Effector memory CD8-positive, alpha-beta T cell (primary cell): ENCODE data around the gene SLC25A40.
"Not testable (repeated sequence)": the region's sequence is repeated elsewhere in the genome, so short reads cannot be mapped to it uniquely, and the experiment has no call there.

ENCODE experiments used
- ATAC-seq: fragments of 150-1000 bp; cut with Tn5 transposase; replicated peaks from 2 replicates; pipeline ENCODE4 v1.10.0; 2021; ENCODE audit warnings: mild to moderate bottlenecking, moderate library complexity
- DNase-seq, 3 experiments: peaks; one replicate each; pipeline ENCODE4 v3.0.0; 2021
- H3K27ac Mint-ChIP-seq, 2 donors: one replicate each; pipeline ENCODE4 v1.8.0; 2022; ENCODE audit warnings: mild to moderate bottlenecking in 2 of 2, mixed read lengths in 2 of 2, moderate library complexity in 2 of 2
- H3K27me3 Mint-ChIP-seq, 2 donors: one replicate each; pipeline ENCODE4 v1.8.0; 2022; ENCODE audit warnings: mixed read lengths in 2 of 2
- H3K36me3 Mint-ChIP-seq: one replicate; pipeline ENCODE4 v1.8.0; 2022; ENCODE audit warnings: mild to moderate bottlenecking, moderate library complexity, mixed read lengths; ENCODE audit not compliant: insufficient read depth
- H3K4me1 Mint-ChIP-seq, 2 donors: one replicate each; pipeline ENCODE4 v1.8.0; 2022; ENCODE audit warnings: low read depth in 2 of 2, mixed read lengths in 2 of 2
- H3K4me3 Mint-ChIP-seq, 2 donors: one replicate each; pipeline ENCODE4 v1.8.0; 2022; ENCODE audit warnings: mild to moderate bottlenecking in 2 of 2, mixed read lengths in 2 of 2, moderate library complexity in 2 of 2
- H3K9me3 Mint-ChIP-seq, 2 donors: one replicate each; pipeline ENCODE4 v1.8.0; 2022; ENCODE audit warnings: mixed read lengths in 2 of 2

Gene SLC25A40

DNA sequence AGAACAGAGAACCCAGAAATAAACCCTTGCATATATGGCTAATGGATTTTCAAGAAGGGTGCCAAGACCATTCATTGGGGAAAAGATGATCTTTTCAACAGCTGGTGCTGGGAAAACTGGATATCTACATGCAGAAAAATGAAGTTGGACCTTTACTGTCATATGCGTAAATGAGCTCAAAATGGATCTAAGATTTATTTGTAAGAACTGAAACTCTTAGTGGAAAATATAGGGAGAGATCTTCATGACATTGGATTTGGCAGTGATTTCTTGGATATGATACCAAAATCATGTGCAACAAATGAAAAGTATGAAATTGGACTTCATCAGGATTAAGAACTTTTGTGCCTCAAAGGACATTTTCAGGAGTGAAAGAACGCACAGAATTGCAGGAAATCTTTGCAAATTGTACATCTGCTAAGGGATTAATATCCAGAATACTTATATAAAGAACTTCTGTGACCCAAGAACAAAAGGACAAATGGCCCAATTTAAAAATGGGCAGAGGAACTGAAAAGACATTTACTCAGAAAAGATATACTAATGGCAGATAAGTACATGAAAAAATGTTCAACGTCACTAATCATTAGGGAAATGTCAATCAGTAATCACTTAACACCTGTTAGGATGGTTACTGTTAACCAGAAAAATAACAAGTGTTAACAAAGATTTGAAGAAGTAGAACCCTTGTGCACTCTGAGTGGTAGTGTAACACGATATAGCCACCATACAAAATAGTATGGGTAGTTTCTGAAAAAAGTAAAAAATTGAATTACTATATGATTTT is 6.2 kb upstream of the SLC25A40 start:
- DNase-seq (no peak), ATAC-seq (no peak)
- H3K27me3 Mint-ChIP-seq: no peaks in the 10 kb centered on the region
- peaks cover 16% of the 10 kb centered on the region for H3K36me3 Mint-ChIP-seq
- no peak overlapping the region for H3K27ac Mint-ChIP-seq
- peaks cover 5 to 22% of the 10 kb centered on the region in 2 donors for H3K4me1 Mint-ChIP-seq
- H3K4me3 Mint-ChIP-seq: no peak overlapping the region
- H3K9me3 Mint-ChIP-seq: no peaks in the 10 kb centered on the region

DNA sequence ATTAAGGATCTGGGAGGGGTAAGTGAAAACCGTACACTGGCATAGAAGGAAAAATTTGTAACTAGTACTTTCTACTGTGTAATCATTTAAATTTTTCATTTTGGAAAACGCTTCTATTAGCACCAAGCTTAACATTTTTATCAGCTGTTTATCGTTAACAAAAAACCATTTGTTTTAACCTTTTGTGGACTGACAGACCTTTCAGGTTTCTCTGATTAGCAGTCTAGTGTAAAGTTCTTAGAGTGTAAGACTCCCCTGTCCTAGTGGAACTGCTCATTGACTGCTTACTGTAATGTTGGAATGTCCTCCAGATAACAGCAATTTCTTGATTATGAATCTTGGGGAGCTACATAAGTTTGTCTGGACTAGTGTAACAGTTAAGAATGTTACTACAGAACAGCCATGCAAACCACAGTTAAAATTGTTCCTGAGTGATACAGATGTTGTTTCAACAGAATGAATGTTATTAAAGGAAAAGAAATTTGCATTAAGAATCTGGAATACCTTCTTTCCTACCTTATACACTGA is 2.1 kb upstream of the SLC25A40 start:
- H3K9me3 Mint-ChIP-seq: no peaks in the 10 kb centered on the region
- peaks cover 20 to 33% of the 10 kb centered on the region in 2 donors for H3K4me1 Mint-ChIP-seq
- ATAC-seq (no peak), DNase-seq (no peak)
- no peaks in the 10 kb centered on the region for H3K27me3 Mint-ChIP-seq
- H3K36me3 Mint-ChIP-seq: peaks cover 16% of the 10 kb centered on the region
- peak overlapping the region in 1 of 2 donors; percentile 39 for H3K4me3 Mint-ChIP-seq
- H3K27ac Mint-ChIP-seq: no peak overlapping the region

DNA sequence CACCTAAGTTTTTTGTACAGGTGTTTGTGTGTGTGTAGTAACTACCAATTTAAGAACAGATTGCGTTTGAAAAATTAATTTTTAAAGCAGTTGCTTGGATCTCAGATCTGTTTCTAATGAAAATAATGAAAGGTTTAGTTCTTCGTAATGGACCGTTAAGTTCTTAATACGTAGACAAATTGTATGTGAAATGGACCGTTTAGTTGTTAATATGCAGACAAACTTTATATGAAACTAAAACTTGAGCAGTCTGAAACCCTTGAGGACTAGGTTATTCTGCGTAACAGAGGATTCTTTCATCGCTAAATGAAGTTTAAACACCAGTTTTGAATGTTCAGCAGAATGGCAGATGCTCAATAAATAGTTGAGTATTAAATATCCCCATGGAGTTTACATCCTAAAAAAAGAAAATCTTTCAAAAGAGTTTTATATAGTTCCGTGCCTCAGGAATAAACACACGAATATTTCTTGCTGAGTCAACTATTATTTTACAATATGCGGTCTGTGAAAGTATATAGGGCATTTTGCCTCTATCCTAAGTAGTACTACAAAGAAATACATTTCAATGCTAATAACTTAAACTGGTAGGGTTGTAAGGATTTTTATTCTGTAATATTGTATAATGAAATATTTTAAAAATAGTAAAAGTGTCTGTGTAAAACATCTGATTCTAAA is 1.3 kb upstream of the SLC25A40 start:
- ATAC-seq (no peak), DNase-seq (no peak)
- Mint-ChIP-seq H3K27ac (peak overlapping the region; percentile 99), H3K4me3 (peak overlapping the region; percentile 98 to 99), H3K9me3 (no peaks in the 10 kb centered on the region), H3K4me1 (peaks cover 22 to 33% of the 10 kb centered on the region in 2 donors), H3K36me3 (peaks cover 16% of the 10 kb centered on the region), H3K27me3 (no peaks in the 10 kb centered on the region)

DNA sequence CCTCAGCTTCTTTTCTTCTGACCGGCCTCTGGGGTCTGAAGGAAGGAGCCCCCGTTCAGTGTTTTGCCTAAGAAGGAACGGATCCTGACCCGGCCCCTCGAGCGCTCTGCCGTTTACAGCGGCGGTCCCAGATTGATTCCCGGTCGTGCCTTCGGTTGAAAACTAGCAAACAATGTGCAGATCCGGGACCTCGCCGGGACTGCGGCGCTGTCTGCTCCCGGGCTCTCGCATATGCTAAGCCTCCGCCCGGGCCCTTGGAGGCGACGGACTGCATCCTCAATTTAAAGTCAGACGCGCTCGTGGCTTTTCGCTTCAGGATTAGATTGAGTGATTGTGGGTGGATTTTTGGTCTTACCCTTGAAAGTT is 692 bp upstream of the SLC25A40 start:
- Mint-ChIP-seq H3K4me3 (peak overlapping the region; percentile 98 to 99), H3K4me1 (peaks cover 24 to 36% of the 10 kb centered on the region in 2 donors), H3K36me3 (peaks cover 18% of the 10 kb centered on the region), H3K27ac (peak overlapping the region; percentile 99), H3K9me3 (no peaks in the 10 kb centered on the region), H3K27me3 (no peaks in the 10 kb centered on the region)
- ATAC-seq: peak; percentile 15
- DNase-seq: peak; percentile 17 to 31 (median 27)

DNA sequence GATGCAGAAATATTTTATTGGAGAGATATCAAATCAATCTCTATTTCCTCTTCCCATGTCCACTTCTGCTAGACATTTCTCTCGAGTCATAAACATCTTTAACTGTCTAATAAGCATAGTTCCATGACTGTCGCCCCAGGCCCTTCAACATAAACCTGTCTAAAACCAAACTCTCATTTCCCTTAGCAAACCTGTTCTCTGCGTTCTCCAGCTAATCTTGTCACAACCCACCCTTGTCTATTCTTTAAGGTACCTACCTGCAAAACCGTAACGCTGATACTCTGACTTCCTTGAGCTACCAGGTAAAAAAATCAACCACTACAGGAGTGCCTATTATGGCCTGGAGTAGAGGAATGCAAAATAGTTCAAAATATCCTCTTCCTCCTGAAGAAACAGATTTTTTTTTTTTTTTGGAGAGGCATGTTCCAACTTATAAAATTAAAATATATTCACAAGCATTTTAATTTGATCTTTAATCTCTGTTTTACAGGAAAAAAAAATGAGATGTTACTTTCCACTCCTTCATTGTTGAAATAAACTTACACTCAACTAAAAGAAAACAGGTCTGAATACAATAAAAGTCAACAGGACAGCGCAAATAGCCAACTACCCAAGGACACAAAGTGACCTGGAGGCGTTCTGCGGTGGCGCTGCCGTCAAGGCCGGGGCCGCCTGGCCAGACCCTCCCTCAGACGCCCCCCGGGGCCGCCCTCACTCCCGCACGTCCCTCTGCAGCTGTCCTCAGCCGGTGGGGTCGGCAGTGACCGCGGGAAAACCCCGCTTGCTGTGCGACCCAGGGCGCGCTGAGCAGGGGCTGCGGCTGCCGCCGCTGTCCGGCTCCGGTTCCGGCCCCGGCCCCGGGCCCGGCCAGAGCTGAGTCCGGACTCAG is 765 bp downstream of the SLC25A40 start:
- Mint-ChIP-seq H3K27ac (peak overlapping the region; percentile 99), H3K27me3 (no peaks in the 10 kb centered on the region), H3K4me3 (peak overlapping the region; percentile 98 to 99), H3K36me3 (peaks cover 13% of the 10 kb centered on the region), H3K4me1 (peaks cover 25 to 33% of the 10 kb centered on the region in 2 donors), H3K9me3 (no peaks in the 10 kb centered on the region)
- ATAC-seq (no peak), DNase-seq (peak in 2 of 3 experiments; percentile 2 to 5)

DNA sequence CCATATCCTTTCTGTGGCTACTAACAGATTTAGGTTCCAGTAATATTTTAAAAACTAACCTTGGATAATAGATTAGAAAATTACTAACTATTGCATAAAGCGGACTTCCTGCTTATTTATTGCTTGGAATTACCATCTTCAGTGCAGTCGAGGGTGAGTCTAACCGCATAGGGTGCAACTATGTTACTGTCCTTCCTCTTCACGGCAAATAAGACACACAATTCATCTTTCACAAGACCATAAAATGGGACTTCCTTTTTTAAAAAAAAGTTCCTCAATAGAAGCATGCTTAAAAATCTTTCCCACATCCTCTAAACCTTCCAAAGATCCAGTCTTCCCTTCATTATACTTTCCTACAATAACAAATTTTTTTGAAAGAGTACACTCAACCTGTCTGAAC is 2.1 kb downstream of the SLC25A40 start:
- Mint-ChIP-seq H3K27ac (peak overlapping the region; percentile 1 to 99), H3K36me3 (peaks cover 11% of the 10 kb centered on the region), H3K27me3 (no peaks in the 10 kb centered on the region), H3K9me3 (no peaks in the 10 kb centered on the region), H3K4me3 (peak overlapping the region in 1 of 2 donors; percentile 98), H3K4me1 (peaks cover 24 to 28% of the 10 kb centered on the region in 2 donors)
- ATAC-seq (no peak), DNase-seq (no peak)

DNA sequence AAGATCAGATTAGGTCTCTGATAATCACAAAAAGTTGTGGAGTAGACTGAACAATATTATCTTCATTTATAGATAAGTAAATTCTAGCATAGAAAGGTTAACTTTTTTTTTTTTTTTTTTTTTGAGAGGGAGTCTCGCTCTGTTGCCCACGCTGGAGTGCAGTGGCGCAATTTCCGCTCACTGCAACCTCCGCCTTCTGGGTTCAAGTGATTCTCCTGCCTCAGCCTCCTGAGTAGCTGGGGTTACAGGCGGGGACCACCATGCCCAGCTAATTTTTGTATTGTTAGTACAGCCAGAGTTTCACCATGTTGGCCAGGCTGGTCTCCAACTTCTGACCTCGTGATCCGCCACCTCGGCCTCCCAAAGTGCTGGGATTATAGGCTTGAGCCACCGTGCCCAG is 2.8 kb downstream of the SLC25A40 start:
- not testable (repeated sequence) for H3K9me3 Mint-ChIP-seq, ATAC-seq, DNase-seq, H3K4me3 Mint-ChIP-seq, H3K27me3 Mint-ChIP-seq
- Mint-ChIP-seq H3K4me1 (peaks cover 24 to 28% of the 10 kb centered on the region in 2 donors), H3K27ac (peak overlapping the region; percentile 1 to 99), H3K36me3 (peaks cover 11% of the 10 kb centered on the region)

DNA sequence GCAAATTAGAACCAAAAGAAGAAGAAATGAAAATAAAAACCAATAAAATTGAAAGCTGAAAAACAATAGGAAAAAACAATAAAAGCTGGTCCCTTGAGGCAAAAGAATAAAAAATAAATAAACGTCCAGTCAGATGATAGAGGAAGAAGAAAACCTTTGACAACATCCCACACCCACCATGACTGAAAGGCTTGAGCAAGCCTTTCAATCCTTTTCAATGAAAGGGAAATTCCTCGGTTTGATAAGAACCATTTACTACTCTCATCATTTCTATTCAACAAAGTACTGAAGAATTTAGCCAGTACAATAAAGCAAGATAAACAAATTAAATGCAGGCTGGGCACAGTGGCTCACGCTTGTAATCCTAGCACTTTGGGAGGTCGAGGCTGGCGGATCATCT is 3.8 kb downstream of the SLC25A40 start:
- H3K27ac Mint-ChIP-seq: no peak overlapping the region
- no peaks in the 10 kb centered on the region for H3K27me3 Mint-ChIP-seq
- DNase-seq: no peak
- peaks cover 11% of the 10 kb centered on the region for H3K36me3 Mint-ChIP-seq
- H3K9me3 Mint-ChIP-seq: no peaks in the 10 kb centered on the region
- H3K4me3 Mint-ChIP-seq: no peak overlapping the region
- peaks cover 24 to 28% of the 10 kb centered on the region in 2 donors for H3K4me1 Mint-ChIP-seq
- no peak for ATAC-seq

DNA sequence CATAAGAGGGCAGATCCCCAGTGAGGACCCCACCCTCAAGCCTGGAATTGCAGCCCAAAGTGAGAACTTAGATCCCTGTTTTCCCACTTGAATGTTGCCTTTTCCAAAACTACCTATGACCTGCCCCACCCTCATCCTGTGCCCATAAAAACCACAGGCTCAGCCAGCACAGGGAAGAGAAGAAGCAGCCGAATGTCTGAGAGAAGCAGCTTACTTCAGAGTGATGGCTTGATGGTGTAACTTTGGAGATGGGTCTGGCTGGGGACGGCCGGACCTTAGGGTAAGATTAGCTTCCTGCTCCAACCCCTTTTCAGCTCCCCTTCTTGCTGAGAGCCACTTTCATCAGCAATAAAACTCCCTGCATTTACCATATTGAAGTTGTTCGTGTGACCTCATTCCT is 5.7 kb downstream of the SLC25A40 start:
- DNase-seq (no peak), ATAC-seq (no peak)
- no peak overlapping the region for H3K4me3 Mint-ChIP-seq
- no peaks in the 10 kb centered on the region for H3K27me3 Mint-ChIP-seq
- H3K27ac Mint-ChIP-seq: no peak overlapping the region
- H3K36me3 Mint-ChIP-seq: peaks cover 10% of the 10 kb centered on the region
- H3K4me1 Mint-ChIP-seq: peaks cover 24 to 28% of the 10 kb centered on the region in 2 donors
- peaks cover 1 to 11% of the 10 kb centered on the region in 2 donors for H3K9me3 Mint-ChIP-seq

DNA sequence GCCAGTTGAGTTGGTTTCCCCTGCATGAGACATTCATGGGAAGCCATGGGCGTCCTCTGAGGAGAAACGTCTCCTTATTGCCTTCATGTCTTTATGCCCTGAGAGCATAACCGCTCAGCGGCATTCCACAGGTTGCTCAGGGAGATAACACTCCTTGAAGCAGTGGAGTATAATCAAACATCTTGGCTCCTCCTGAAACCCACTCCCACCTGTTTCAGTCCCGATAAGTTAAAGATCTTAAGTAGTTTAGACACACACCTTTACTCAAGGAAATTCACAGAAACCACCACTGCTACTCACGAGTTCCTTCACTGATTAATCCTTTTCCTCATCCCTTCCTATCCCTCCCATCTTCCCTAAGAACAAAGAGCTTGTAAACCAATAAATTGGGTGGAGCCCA is 9.6 kb downstream of the SLC25A40 start:
- ATAC-seq, H3K4me3 Mint-ChIP-seq, H3K27ac Mint-ChIP-seq, H3K27me3 Mint-ChIP-seq, DNase-seq, H3K4me1 Mint-ChIP-seq: not testable (repeated sequence)
- peaks cover 10% of the 10 kb centered on the region for H3K36me3 Mint-ChIP-seq
- H3K9me3 Mint-ChIP-seq: peaks cover 1 to 11% of the 10 kb centered on the region in 2 donors

DNA sequence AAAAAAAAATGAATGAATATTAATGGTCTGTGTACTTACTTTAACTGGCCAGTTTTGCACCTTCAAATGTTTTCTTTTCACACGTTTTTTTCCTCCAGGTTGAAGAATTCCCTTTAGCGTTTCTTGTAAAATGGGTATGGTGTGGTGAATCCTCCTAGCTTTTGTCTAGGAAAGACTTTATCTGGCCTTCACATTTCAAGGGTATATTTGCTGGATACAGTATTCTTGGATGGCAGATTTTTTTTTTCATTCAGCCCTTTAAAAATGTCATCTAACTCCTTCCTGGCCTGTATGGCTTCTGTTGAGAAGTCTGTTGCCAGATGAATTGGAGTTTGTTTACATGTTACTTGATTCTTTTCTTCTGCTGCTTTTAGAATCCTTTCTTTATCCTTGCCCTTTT is 10.1 kb downstream of the SLC25A40 start:
- Mint-ChIP-seq H3K9me3 (peaks cover 1 to 11% of the 10 kb centered on the region in 2 donors), H3K36me3 (peaks cover 10% of the 10 kb centered on the region), H3K4me3 (no peak overlapping the region), H3K27ac (no peak overlapping the region), H3K27me3 (no peaks in the 10 kb centered on the region), H3K4me1 (peaks cover 2 to 9% of the 10 kb centered on the region in 2 donors)
- DNase-seq: no peak
- ATAC-seq: no peak

DNA sequence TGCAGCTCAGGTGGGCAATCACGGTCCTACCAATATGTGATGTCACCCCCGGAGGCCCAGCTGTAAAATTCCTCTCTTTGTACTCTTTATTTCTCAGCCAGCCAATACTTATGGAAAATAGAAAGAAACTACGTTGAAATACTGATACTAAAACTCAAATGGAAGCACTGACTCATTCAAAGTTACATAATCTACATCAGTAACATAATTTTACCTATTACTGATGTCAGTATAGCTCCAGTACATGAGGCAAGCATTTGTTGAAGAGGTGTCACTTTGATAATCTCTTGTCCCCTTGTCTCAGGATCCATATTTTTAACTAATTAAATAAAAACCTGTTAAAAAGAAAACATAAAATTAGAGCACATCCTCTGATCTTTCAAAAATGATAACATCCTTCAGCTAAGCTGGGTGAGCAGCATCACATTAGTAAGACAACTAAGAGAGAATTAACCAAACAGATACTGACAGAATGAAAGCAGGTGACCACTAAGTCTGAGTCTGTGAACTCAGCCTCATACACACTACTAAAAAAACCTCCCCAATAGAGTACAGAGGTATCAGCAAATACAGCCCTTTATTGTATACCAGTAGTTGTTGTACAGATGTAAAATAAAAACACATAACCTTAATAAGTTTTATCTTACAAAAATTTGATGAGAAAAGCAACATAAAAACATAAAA is 17.6 kb downstream of the SLC25A40 start:
- Mint-ChIP-seq H3K4me1 (peaks cover 4 to 16% of the 10 kb centered on the region in 2 donors), H3K4me3 (no peak overlapping the region), H3K9me3 (no peaks in the 10 kb centered on the region), H3K27me3 (no peaks in the 10 kb centered on the region), H3K36me3 (peaks cover 19% of the 10 kb centered on the region), H3K27ac (peak overlapping the region in 1 of 2 donors; percentile 32)
- ATAC-seq (no peak), DNase-seq (no peak)
